Activated T-helper 17 cell treated with anti-CD3 and anti-CD28 coated beads, Interleukin-2, amount 50 U/mL, for 72 hours (primary cell): ENCODE results near the gene ANXA2. TPM values are rescaled to one million over a fixed set of nuclear protein-coding genes. Genes with fewer than 3 reads are reported as not detected.

Experiments
- ATAC-seq: fragments of 150-1000 bp; cut with Tn5 transposase; replicated peaks from 2 replicates; pipeline ENCODE4 v1.10.0; 2021; ENCODE audit warnings: mild to moderate bottlenecking, moderate library complexity
- H3K27ac Mint-ChIP-seq: one replicate; pipeline ENCODE4 v1.8.0; 2022; ENCODE audit warnings: mixed read lengths
- H3K27me3 Mint-ChIP-seq: one replicate; pipeline ENCODE4 v1.8.0; 2022; ENCODE audit warnings: mixed read lengths
- H3K36me3 Mint-ChIP-seq: one replicate; pipeline ENCODE4 v1.8.0; 2022; ENCODE audit warnings: low read depth, mild to moderate bottlenecking, mixed read lengths
- H3K4me1 Mint-ChIP-seq: one replicate; pipeline ENCODE4 v1.8.0; 2022; ENCODE audit warnings: mixed read lengths
- H3K4me3 Mint-ChIP-seq: one replicate; pipeline ENCODE4 v1.8.0; 2022; ENCODE audit warnings: mild to moderate bottlenecking, mixed read lengths
- H3K9me3 Mint-ChIP-seq: one replicate; pipeline ENCODE4 v1.8.0; 2022; ENCODE audit warnings: mixed read lengths
- total RNA-seq, 2 donors: library from RNA; stranded (reverse); gene quantifications; one replicate each; pipeline ENCODE4 v1.2.3, GENCODE V29; 2022

The ANXA2 gene
- total RNA-seq, 2 donors from 2014 or later, result 120 to 420 TPM

DNA sequence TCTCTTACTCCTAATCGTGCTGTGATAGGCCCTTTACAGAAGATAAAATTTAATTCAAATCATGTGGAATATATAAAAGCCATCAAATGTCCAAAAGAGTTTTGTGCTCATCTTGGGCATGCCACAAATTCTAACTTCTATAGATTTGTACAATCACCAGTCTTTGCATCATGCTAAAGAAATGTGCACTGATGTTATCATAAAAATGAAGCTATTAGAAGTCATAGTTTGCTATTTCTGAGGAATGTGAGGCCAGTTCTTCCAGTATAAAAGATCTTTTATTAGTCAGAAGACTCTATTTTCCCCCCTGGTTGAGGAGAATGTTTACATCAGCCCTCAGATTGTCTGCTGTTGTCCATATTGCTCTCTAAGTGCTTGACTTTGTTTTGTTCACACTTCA, 2.1 kb upstream of the ANXA2 start:
- no peaks in the 10 kb centered on the region for H3K27me3 Mint-ChIP-seq
- no peak overlapping the region for H3K27ac Mint-ChIP-seq
- peaks cover 19% of the 10 kb centered on the region for H3K4me1 Mint-ChIP-seq
- no peaks in the 10 kb centered on the region for H3K9me3 Mint-ChIP-seq
- no peak overlapping the region for H3K4me3 Mint-ChIP-seq
- H3K36me3 Mint-ChIP-seq, result peaks cover 24% of the 10 kb centered on the region
- no peak for ATAC-seq

DNA sequence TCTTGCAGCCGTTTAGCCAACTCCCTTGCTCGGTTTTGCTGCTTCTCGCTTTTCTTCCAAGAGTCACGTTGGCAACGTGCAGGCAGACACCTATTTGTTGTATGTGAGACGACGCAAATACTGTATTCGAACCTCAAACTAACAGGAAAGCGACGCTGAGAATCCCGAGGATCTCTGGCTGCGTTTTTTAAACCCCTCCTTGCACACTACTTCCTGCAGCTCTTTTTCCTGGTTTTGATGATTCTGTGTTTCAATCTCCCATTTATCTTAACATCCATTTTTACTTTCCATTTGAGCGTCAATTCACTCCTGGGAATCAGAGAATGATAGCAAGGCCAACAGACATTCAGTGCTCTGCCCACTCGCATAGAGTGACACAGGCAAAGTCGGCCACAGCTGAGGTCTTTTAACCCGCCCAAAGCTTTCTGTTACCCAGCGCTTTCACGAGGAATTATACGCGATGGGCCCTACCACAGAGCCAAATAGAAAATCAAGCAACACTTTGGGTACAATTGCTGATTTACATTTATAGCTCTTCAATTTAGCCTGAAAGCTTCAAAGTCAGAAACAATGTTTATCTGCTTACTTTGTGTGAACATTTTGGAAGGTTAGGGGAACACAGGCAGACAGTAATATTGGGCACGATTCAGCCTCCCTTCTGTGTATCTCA, 1.6 kb upstream of the ANXA2 start:
- Mint-ChIP-seq H3K4me1 (peaks cover 19% of the 10 kb centered on the region), H3K27ac (peak overlapping the region; percentile 79), H3K27me3 (no peaks in the 10 kb centered on the region), H3K36me3 (peaks cover 29% of the 10 kb centered on the region), H3K9me3 (no peaks in the 10 kb centered on the region), H3K4me3 (peak overlapping the region; percentile 79)
- no peak for ATAC-seq

DNA sequence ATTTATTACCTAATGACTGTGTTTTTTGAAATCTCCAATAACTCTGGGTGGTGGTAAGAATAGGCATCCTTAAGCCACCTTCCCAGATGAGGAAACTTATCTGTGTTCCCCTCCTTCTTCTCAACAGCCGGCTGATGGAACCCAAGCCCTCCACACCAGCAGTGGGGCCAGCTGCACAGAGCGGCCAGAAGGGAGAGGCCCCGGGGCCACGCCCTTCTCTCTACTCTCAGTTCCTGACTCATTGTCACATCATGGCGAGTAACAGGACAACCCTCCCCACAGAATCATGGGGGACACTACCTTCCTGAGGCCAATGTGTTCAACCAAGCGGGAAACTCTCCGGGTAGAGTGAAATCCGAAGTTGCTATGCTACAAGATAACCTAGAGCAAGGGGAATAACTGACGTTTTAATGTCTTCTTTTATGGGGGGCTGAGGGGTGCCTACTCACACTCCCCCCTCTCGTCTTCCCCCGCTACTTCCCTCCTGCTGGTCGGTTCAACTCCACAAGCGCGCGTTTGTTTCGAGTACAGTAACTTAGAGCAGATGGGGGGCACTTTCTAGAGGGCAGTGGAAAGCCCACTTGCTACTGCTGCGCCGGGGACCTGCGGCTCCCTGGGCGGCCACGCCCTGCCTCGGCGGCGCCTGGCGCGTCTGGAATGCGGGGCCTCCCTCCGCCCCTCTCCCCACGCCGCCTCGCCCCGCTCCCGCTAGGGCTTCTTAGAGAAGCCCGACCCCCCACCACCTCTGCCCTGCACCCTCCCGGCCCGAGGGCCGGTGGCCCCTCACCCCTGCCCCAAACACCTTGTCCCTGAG, 621 bp downstream of the ANXA2 start:
- no peaks in the 10 kb centered on the region for H3K9me3 Mint-ChIP-seq
- peaks cover 32% of the 10 kb centered on the region for H3K4me1 Mint-ChIP-seq
- H3K36me3 Mint-ChIP-seq, result peaks cover 44% of the 10 kb centered on the region
- H3K27ac Mint-ChIP-seq, result peak overlapping the region; percentile 79
- H3K4me3 Mint-ChIP-seq, result peak overlapping the region; percentile 79
- no peaks in the 10 kb centered on the region for H3K27me3 Mint-ChIP-seq
- peak; percentile 76 for ATAC-seq

DNA sequence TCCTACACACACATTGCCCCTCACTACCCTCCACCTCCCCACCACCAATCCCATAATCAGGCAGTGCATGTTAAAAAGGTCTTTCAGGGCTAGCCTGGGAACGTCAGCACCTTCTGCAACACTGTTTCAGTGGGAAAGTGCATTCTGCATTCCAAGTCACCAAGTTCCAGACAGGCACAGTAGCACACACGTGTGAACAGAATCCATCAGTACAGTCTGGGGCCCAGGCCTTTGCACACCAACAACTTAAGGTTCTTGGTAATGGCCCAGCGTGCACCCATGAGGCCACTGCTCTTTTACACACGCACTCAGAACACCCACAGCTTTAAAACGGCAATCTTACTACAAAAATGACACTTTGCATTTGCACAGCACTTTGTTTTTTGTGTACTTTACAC, 1.2 kb downstream of the ANXA2 start:
- Mint-ChIP-seq H3K27me3 (no peaks in the 10 kb centered on the region), H3K4me3 (peak overlapping the region; percentile 79), H3K36me3 (peaks cover 48% of the 10 kb centered on the region), H3K4me1 (peaks cover 36% of the 10 kb centered on the region), H3K27ac (peak overlapping the region; percentile 79), H3K9me3 (no peaks in the 10 kb centered on the region)
- no peak for ATAC-seq

DNA sequence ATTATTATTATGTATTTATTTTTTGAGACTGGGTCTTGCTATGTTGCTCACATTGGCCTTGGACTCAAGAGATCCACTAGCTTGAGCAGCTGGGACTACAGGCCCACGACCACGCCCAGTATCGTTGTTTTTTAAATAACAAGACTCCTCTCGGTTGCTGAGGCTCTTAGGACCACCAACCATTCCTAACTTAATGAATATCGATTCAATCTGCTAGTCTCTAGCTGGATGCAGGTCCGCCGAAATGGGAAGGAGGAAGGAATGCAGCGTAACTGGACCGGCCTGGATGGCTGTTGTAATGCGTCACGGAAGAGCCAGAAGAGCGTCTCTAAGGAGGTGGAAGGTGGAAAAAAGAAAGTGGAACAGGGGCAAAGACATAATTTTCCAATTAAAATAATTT, 1.7 kb downstream of the ANXA2 start:
- H3K4me3 Mint-ChIP-seq, result peak overlapping the region; percentile 79
- H3K27ac Mint-ChIP-seq, result peak overlapping the region; percentile 66
- peaks cover 52% of the 10 kb centered on the region for H3K36me3 Mint-ChIP-seq
- no peak for ATAC-seq
- peaks cover 40% of the 10 kb centered on the region for H3K4me1 Mint-ChIP-seq
- H3K9me3 Mint-ChIP-seq, result no peaks in the 10 kb centered on the region
- H3K27me3 Mint-ChIP-seq, result no peaks in the 10 kb centered on the region

DNA sequence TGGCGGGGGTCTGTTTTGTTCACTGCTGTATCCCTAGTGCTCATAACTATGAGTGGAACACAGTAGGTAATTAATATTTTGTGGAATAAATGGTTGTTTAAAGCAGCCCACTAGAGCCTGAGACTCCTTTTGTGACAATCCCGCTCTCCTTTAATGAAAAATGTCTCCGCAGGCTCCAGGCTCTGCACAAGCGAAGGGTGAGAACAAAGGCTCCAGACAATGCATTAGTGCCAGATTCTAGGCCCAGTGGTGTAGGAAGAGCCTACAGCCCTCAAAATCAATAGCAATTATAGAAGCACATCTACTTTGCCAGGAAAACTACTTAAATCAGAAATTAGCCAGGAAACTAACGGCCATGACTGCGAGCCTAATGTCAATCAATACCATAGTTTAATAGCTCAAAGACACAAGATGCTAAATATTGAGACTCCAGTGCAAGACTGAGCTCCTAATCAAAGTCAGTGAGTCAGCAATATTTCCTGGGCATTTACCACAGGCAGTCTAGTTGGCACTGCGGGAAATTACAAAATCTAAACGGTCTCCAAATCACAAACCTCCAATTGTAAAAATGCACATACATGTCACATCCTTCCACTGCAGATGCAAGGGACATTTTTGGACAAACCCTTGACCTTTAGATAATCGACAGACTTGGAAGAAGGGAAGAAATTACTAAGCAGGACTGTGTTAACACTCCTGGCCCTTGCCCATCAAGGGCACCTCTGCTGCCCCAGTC, 2.3 kb downstream of the ANXA2 start:
- H3K4me1 Mint-ChIP-seq, result peaks cover 46% of the 10 kb centered on the region
- H3K27ac Mint-ChIP-seq, result peak overlapping the region; percentile 66
- no peaks in the 10 kb centered on the region for H3K27me3 Mint-ChIP-seq
- peak overlapping the region; percentile 79 for H3K4me3 Mint-ChIP-seq
- no peaks in the 10 kb centered on the region for H3K9me3 Mint-ChIP-seq
- H3K36me3 Mint-ChIP-seq, result peaks cover 55% of the 10 kb centered on the region
- ATAC-seq, result no peak

DNA sequence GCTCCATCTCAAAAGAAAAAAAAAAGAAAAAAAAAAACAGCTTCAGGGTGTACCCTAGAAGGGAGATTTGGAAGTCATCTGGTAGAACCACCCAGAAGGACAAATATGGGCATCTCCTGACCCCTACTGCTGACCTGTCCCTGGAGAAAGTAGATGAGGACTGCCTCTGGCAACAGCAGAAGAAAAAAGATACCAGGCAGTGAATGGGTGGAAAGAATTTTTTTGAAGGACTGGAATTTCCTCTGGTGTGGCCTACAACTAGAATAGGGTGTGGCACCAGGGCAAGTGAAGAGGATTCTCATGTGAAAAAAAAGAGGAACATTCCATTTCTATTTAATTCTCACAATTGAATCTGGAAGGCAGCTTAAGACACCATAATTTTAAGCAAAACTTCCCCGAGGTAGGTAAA, 3.1 kb downstream of the ANXA2 start:
- Mint-ChIP-seq H3K9me3 (no peaks in the 10 kb centered on the region), H3K36me3 (peaks cover 62% of the 10 kb centered on the region), H3K4me1 (peaks cover 54% of the 10 kb centered on the region), H3K4me3 (peak overlapping the region; percentile 55), H3K27ac (no peak overlapping the region), H3K27me3 (no peaks in the 10 kb centered on the region)
- ATAC-seq, result no peak

DNA sequence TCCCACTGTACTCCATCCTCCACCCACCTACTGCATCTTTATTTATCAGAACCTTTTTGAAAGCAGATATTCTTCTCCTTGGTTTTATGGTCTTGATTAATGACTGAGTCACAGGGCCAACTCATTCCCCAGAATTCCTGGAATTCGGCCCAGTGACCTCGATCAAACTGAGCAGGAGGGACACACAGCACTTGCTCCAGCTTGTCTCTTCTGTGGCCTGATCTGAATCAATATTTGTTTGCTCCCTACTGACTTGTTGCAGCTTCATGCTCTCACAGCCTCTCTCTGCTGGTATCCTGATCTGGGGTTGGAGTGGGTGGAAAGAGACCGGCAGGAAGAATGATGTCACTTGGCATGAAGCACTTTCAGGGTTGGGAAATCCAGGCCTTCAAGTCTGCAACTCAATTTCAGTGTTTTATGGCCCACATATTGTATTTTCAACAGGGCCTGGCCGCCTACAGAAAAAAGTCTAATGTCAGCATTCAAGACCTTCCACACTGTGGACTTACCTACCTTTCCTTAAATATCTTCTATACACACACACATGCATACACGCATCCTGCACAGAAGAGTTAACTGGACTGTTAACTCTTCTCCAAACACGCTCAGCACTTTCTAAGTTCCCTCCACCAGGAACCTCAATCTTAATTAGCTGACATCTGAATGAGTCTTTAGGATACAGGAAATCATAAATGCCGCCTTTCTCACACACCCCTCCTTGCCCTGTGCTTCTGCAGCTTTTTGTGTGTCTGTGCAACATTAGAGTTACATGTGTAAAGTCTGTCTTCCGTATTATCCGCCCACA, 4.6 kb downstream of the ANXA2 start:
- peak overlapping the region; percentile 55 for H3K4me3 Mint-ChIP-seq
- H3K4me1 Mint-ChIP-seq, result peaks cover 49% of the 10 kb centered on the region
- H3K36me3 Mint-ChIP-seq, result peaks cover 67% of the 10 kb centered on the region

DNA sequence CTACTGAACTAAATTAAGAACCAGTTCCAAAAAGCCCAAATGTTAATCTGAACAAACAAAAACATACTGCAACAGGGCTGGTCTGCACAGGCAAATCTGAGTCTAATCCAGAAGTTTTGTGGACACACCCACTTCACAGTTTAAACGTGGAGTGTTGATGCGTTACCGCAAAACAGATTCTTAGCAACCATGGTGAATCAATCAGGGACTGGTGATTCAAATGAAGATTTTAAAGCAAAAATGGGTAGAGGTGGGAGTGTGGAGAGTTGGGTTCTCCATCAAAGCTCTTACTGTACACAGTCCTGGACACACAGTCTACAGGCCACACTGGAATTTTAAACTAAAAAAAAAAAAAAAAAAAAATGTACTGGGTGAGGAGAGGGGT, 5.2 kb downstream of the ANXA2 start:
- H3K27me3 Mint-ChIP-seq, result no peaks in the 10 kb centered on the region
- ATAC-seq, result peak; percentile 74
- H3K4me3 Mint-ChIP-seq, result peak overlapping the region; percentile 55
- no peaks in the 10 kb centered on the region for H3K9me3 Mint-ChIP-seq
- H3K36me3 Mint-ChIP-seq, result peaks cover 69% of the 10 kb centered on the region
- H3K4me1 Mint-ChIP-seq, result peaks cover 49% of the 10 kb centered on the region
- peak overlapping the region; percentile 76 for H3K27ac Mint-ChIP-seq

More for the DNA sequence above, 4.6 kb downstream of the ANXA2 start:
- Mint-ChIP-seq H3K9me3 (no peaks in the 10 kb centered on the region), H3K27ac (peak overlapping the region; percentile 76), H3K27me3 (no peaks in the 10 kb centered on the region)
- ATAC-seq, result peak; percentile 6

DNA sequence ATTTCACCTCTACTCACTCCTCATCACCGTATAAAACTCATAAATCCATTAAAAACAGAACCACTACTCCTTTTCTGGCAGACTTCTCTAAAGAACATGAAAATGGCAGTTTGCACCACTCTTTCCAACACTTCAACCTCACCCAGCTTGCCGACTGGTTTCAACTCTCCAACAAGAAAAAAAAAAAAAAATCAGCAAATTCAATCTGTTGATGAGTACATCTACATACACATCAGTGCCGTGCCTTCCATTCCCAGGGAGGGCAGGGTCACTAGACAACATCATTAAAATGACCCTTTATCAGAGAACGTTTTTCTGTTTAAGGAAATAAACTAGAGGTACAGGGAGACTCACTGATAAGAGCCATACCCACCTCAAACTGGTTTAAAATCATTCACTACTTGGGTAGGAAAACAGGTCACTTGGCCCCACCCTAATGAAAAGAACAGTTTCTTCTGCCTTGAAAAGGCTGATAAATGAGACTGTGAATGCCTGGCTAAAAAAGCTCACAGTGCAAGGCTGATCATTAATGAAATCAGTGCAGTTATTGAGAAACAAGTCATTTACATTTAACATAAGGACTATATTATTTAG, 6.0 kb downstream of the ANXA2 start:
- Mint-ChIP-seq H3K27ac (peak overlapping the region; percentile 79), H3K9me3 (no peaks in the 10 kb centered on the region), H3K4me1 (peaks cover 47% of the 10 kb centered on the region), H3K4me3 (peak overlapping the region; percentile 52), H3K27me3 (no peaks in the 10 kb centered on the region), H3K36me3 (peaks cover 69% of the 10 kb centered on the region)
- no peak for ATAC-seq

DNA sequence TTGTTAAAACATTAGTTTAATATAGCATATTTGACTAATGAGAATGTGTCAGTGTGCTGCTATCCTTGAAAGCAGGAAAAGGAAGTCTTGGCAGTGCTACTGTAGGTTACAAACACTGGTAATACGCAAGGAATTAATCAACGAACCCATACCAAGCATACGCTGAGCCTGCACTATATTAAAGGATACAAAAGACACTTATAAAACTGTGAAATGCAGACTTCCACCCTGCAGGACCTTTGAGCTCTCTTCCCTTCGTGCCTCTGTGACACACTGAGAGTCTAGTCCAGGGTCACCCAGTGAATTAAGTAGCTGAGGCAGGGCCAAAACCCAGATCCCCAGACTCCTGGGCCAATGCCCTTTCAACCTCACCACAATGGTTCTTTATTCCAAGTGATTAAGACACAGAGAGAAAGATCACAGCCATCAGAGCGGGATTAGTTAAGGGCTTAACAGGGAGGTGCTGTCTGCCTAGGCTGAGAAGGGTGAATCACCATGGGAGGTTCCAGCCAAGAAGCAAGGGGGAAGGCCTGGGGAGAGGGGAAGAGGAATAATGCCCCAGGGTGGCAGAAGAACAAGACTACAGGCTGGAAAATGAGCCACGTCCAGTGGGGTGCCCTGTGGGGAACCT, 6.8 kb downstream of the ANXA2 start:
- H3K36me3 Mint-ChIP-seq, result peaks cover 66% of the 10 kb centered on the region
- peak overlapping the region; percentile 52 for H3K4me3 Mint-ChIP-seq
- H3K27me3 Mint-ChIP-seq, result no peaks in the 10 kb centered on the region
- H3K27ac Mint-ChIP-seq, result peak overlapping the region; percentile 79
- H3K9me3 Mint-ChIP-seq, result no peaks in the 10 kb centered on the region
- peak; percentile 12 for ATAC-seq
- peaks cover 41% of the 10 kb centered on the region for H3K4me1 Mint-ChIP-seq

DNA sequence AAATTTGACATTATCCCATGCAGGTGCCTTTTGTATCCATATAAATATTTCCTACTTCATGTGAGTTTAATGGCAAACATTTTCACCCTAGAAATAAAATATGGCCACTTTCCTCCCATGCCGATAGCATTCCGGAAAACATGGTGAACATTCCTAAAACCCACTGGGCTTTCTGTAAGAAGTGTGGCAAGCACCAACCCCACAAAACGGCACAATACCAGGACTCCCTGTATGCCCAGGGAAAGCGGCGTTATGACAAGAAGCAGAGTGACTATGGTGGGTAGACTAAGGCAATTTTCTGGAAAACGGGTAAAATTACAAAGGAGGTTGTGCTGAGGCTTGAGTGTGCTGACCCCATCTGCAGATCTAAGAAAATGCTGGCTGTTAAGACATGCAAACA, 7.6 kb downstream of the ANXA2 start:
- Mint-ChIP-seq H3K27ac (peak overlapping the region; percentile 79), H3K4me3 (peak overlapping the region; percentile 52), H3K4me1 (peaks cover 40% of the 10 kb centered on the region), H3K27me3 (no peaks in the 10 kb centered on the region), H3K36me3 (peaks cover 65% of the 10 kb centered on the region), H3K9me3 (no peaks in the 10 kb centered on the region)
- no peak for ATAC-seq

DNA sequence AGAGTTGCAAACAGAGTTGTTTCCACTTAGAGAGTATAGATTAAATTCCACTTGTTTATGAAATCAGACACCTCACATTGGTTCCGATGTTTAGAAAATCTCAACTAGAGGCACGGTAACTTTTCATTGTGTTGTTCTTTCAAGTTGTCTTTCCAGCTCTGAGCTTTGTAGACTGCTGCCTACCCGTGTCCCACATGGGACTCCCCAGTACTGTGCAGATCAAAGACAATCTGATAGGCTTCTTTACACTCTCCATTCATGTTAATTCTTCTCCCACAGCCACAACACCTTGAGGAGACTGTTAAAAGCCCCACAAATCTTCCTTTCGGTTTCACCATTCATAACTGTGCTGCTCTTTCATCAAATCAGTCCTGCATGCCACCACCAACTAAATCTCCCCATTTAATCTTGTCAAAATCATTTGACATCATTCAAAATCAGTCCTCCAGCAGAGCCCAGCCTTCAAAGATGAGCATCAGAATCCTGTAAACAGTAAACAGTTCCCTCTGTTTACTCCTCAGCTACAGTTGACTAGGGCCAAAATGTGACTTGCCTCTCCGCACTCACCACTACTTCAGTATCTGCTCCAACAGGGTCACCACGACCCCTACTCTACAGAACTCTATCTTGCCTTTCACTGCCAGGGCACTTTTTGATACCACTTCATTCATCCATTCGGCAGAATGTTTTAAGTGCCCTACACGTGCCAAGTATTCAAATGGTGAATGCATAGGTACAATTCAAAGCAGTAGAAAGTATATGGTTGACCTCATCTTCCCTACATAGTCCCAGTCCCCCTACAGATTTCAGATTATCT, 8.3 kb downstream of the ANXA2 start:
- Mint-ChIP-seq H3K36me3 (peaks cover 61% of the 10 kb centered on the region), H3K27me3 (no peaks in the 10 kb centered on the region), H3K4me3 (peak overlapping the region; percentile 52), H3K27ac (peak overlapping the region; percentile 79), H3K4me1 (peaks cover 40% of the 10 kb centered on the region), H3K9me3 (no peaks in the 10 kb centered on the region)
- peak; percentile 81 for ATAC-seq
